Endothelial cell (in vitro differentiated cells): ENCODE data around the gene TNFSF8. TPM values are rescaled to one million over a fixed set of nuclear protein-coding genes. Genes with fewer than 3 reads are reported as not detected.

Experiments used
- DNase-seq: peaks from one replicate; pipeline ENCODE4 v3.0.0; 2021; ENCODE audit warnings: low spot score
- H3K27ac Mint-ChIP-seq: one replicate; pipeline ENCODE4 v1.8.0; 2021; ENCODE audit warnings: mixed read lengths, inconsistent platforms; ENCODE audit not compliant: unreplicated experiment
- H3K27me3 Mint-ChIP-seq: one replicate; pipeline ENCODE4 v1.8.0; 2021; ENCODE audit warnings: mild to moderate bottlenecking, moderate library complexity, mixed read lengths, inconsistent platforms; ENCODE audit not compliant: unreplicated experiment
- H3K36me3 Mint-ChIP-seq: one replicate; pipeline ENCODE4 v1.8.0; 2021; ENCODE audit warnings: mild to moderate bottlenecking, low read depth, mixed read lengths, inconsistent platforms; ENCODE audit not compliant: unreplicated experiment
- H3K4me1 Mint-ChIP-seq: one replicate; pipeline ENCODE4 v1.8.0; 2021; ENCODE audit warnings: mild to moderate bottlenecking, mixed read lengths, inconsistent platforms; ENCODE audit not compliant: unreplicated experiment
- H3K4me3 Mint-ChIP-seq: one replicate; pipeline ENCODE4 v1.8.0; 2021; ENCODE audit warnings: mild to moderate bottlenecking, mixed read lengths, inconsistent platforms; ENCODE audit not compliant: unreplicated experiment
- H3K9me3 Mint-ChIP-seq: one replicate; pipeline ENCODE4 v1.8.0; 2021; ENCODE audit warnings: mixed read lengths, inconsistent platforms; ENCODE audit not compliant: unreplicated experiment
- CTCF ChIP-seq: fragments of 200-600 bp; sonication (generic); IDR thresholded peaks from one replicate; pipeline ENCODE4 v1.5.0; 2021; ENCODE audit warnings: antibody characterized with exemption; ENCODE audit not compliant: unreplicated experiment
- total RNA-seq: library from RNA; stranded (reverse); fragmentation: NEBNext Ultra II Directional; extraction: Animal tissue kit (Norgen Biotek cat#: 25700); gene quantifications from one replicate; pipeline ENCODE4 v1.2.1, GENCODE V29; 2021; ENCODE audit not compliant: unreplicated experiment

The TNFSF8 gene
- total RNA-seq, 1 donor from 2014 or later, result not detected

DNA sequence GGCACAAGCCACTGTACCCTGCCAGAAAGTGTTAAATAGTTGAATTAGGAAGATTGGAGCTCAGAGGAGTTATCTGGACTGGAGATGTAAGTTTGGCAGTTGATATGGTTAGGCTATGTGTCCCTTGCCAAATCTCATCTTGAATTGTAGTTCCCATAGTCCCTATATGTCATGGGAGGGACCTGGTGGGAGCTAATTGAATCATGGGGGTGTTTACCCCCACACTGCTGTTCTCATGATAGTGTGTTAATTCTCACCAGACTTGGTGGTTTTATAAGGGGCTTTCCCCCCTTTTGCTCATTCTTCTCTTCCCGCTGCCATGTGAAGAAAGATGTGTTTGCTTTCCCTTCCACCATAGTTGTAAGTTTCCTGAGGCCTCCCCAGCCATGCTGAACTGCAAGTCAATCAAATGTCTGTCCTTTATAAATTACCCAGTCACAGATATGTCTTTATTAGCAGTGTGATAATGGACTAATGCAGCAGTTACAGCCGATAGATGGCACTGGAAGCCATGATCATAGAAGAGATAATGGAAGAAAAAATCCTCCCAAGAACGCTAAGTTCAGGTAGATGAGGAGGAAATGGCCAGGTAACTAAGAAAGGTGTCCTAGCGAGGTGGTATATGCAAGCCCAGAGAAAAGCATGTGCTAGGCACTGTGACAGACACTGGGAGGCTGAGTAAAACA lies 51.4 kb downstream of the TNFSF8 start:
- no peaks in the 10 kb centered on the region for H3K9me3 Mint-ChIP-seq
- DNase-seq, result no peak
- TF ChIP-seq CTCF, result no peak
- no peak overlapping the region for H3K27ac Mint-ChIP-seq
- no peaks in the 10 kb centered on the region for H3K4me1 Mint-ChIP-seq
- no peak overlapping the region for H3K4me3 Mint-ChIP-seq
- H3K36me3 Mint-ChIP-seq, result no peaks in the 10 kb centered on the region
- peaks cover 1% of the 10 kb centered on the region for H3K27me3 Mint-ChIP-seq

DNA sequence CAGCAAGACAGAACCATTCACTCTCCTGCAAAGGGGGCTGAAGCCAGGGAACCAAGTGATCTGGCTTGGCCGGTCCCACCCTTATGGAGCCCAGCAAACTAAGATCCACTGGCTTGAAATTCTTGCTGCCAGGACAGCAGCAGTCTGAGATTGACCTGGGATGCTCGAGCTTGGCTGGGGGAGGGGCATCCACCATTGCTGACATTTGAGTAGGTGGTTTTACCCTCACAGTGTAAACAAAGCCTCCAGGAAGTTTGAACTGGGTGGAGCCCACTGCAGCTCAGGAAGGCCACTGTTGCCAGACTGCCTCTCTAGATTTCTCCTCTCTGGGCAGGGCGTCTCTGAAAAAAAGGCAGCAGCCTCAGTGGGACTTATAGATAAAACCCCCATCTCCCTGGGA lies 60.5 kb downstream of the TNFSF8 start:
- DNase-seq, result no peak
- Mint-ChIP-seq H3K27me3 (peaks cover 7% of the 10 kb centered on the region), H3K4me1 (peaks cover 5% of the 10 kb centered on the region), H3K27ac (no peak overlapping the region), H3K4me3 (no peak overlapping the region), H3K36me3 (no peaks in the 10 kb centered on the region), H3K9me3 (no peaks in the 10 kb centered on the region)
- TF ChIP-seq CTCF, result no peak

GRCh38 chr9:114869378-114869777 lies 61.0 kb downstream of the TNFSF8 start:
- Mint-ChIP-seq H3K9me3 (no peaks in the 10 kb centered on the region), H3K4me1 (peaks cover 5% of the 10 kb centered on the region), H3K27me3 (peaks cover 7% of the 10 kb centered on the region), H3K27ac (no peak overlapping the region), H3K36me3 (no peaks in the 10 kb centered on the region), H3K4me3 (no peak overlapping the region)
- no peak for TF ChIP-seq CTCF
- no peak for DNase-seq

DNA sequence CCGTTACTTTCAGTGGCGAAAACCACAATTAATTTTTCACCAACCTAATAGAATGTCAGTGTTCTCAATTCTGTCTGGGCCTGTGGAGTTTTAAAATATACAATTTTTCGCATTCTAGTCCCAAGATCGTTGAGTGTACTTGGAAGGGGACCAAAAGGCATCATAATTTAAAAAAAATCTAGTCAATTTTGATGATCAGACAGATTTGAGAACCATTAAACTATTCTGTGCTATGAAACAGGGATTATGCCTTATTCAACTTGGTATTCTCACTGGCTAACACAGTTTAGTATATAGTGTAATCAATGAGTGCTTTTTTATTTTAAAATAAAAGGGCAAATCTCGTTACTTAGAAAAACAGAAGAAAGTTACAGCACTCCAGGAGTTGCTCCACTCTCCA lies 63.1 kb downstream of the TNFSF8 start:
- no peak for DNase-seq
- Mint-ChIP-seq H3K27ac (no peak overlapping the region), H3K4me1 (peaks cover 5% of the 10 kb centered on the region), H3K27me3 (peaks cover 2% of the 10 kb centered on the region), H3K9me3 (no peaks in the 10 kb centered on the region), H3K4me3 (no peak overlapping the region), H3K36me3 (no peaks in the 10 kb centered on the region)
- no peak for TF ChIP-seq CTCF

- Mint-ChIP-seq H3K9me3 (no peaks in the 10 kb centered on the region), H3K27me3 (no peaks in the 10 kb centered on the region), H3K36me3 (no peaks in the 10 kb centered on the region), H3K4me1 (peaks cover 7% of the 10 kb centered on the region), H3K4me3 (no peak overlapping the region), H3K27ac (no peak overlapping the region)
- no peak for TF ChIP-seq CTCF
- no peak for DNase-seq
Observed at GRCh38 chr9:114864471-114864870, 65.9 kb downstream of the TNFSF8 start.
